AG08395 (cell line): ENCODE results near the gene AOC1.
"Not testable (repeated sequence)": the region's sequence is repeated elsewhere in the genome, so short reads cannot be mapped to it uniquely, and the experiment has no call there.

ENCODE experiments used
- DNase-seq: peaks from one replicate; pipeline ENCODE4 v3.0.0; 2012; ENCODE audit warnings: mixed read lengths, low spot score

AOC1 gene, protein sequence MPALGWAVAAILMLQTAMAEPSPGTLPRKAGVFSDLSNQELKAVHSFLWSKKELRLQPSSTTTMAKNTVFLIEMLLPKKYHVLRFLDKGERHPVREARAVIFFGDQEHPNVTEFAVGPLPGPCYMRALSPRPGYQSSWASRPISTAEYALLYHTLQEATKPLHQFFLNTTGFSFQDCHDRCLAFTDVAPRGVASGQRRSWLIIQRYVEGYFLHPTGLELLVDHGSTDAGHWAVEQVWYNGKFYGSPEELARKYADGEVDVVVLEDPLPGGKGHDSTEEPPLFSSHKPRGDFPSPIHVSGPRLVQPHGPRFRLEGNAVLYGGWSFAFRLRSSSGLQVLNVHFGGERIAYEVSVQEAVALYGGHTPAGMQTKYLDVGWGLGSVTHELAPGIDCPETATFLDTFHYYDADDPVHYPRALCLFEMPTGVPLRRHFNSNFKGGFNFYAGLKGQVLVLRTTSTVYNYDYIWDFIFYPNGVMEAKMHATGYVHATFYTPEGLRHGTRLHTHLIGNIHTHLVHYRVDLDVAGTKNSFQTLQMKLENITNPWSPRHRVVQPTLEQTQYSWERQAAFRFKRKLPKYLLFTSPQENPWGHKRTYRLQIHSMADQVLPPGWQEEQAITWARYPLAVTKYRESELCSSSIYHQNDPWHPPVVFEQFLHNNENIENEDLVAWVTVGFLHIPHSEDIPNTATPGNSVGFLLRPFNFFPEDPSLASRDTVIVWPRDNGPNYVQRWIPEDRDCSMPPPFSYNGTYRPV

GRCh38 chr7:150852371-150852905 is at the start of gene AOC1:
TSS of gene AOC1 (plus strand) at chr7:150852517. CDS start at chr7:150856471, 3,954 bp downstream.
- no peak for DNase-seq

GRCh38 chr7:150803161-150803860 is 49.0 kb upstream of the AOC1 start:
- DNase-seq = no peak

GRCh38 chr7:150804802-150805201 is 47.5 kb upstream of the AOC1 start:
- no peak for DNase-seq

- DNase-seq = no peak
Observed at GRCh38 chr7:150805864-150806263, 46.5 kb upstream of the AOC1 start.

DNA sequence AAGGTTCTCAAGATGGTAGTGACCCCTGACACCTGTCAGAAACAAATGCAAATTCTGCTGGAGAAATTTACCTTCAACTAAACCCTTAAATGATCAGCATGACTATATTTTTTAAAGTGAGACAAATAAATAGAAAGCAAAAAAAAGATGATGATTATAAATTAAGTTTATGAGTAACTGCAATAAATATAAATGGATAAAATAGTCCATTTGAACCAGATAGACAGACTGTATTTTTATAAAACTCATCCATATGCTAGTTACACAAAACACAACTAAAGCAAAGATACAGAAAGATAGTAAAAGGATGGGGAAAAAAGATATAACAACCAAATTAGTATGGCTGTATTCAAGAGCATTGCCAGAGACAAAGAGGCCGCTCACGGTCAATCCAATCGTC is 45.9 kb upstream of the AOC1 start:
- DNase-seq = no peak

DNA sequence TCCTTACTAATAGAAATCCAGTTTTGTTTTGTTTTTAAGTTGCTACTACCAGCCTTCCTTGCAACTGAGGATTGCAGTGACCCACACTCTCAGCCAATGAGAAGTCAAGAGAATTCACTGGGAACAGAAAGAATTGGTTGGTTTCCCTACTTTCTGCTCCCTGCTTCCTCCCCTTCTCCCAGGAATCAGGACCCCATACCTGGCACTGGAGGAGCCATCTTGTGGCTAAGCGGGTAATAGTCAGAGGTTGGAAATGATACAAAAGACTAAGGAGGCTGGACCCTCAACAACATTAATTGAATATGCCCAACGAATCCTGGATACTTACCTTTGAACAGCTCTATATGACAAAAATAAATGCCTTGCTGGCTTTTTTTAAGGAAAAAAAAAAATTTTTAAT is 45.5 kb upstream of the AOC1 start:
- no peak for DNase-seq

GRCh38 chr7:150807616-150808438 is 44.5 kb upstream of the AOC1 start:
- DNase-seq = not testable (repeated sequence)

DNA sequence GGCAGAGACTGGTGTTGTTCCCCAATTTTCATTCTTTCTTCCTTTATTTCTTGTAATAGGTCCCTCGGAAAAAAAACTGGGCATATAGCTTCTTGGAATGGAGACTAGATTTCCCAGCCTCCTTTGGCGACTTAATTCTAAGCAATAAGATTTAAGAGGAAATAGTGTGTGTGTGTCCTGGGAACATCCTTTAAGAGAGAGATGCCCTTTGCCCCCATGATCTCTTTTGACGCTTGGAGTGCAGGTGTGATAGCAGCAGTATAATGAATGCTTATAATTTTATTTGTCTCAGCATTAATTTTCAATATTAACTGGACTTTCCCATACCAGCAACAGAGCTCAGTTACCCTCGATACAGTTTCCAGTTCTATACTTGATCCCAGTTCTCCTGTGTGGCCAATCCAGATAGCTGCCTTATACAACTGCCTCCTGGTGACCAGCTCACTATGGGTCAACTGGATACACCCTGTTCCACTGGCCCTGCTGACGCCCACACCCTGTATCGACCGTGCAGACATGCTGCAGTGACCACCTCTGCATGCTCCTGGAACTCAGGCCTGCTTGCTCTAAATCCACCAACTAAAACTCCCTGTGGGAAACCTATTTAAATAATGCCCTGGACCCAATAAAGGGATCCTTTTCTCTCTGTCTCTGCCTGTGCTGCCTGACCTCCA is 37.9 kb upstream of the AOC1 start:
- DNase-seq = no peak

DNA sequence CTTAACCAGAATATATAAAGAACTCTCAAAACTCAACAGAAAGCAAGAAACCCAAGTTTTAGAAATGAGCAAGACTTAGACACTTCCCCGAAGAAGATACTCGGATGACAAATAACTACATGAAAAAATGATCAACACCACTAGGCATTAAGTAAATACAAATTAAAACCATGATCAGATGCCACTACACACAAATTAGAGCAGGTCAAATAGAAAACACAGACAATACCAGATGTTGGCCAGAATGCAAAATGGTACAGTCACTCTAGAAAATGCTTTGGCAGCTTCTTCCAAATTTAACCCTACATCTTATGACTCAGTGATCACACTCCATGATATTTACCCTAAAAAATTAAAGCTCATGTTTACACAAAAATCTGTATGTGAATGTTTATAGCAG is 33.3 kb upstream of the AOC1 start:
- DNase-seq = no peak

DNA sequence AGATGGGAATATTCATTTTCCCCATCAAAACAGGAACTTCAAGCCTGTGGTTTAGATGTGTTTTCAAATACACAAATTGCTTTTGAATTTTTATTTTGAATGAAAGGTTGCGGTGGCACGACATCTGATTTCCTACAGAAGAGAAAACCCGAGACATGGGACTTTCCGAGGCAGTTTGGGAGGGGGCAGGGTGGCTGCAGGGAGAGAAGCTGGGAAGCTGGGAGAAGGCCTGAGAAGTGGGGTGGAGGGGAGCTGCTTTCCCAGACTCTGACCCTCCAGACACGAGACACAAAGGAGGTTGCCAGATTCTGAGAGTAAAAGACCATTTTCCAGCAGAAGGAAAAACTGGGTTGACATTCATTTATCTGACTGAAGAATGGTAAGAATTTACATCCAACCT is 32.2 kb upstream of the AOC1 start:
- no peak for DNase-seq

DNA sequence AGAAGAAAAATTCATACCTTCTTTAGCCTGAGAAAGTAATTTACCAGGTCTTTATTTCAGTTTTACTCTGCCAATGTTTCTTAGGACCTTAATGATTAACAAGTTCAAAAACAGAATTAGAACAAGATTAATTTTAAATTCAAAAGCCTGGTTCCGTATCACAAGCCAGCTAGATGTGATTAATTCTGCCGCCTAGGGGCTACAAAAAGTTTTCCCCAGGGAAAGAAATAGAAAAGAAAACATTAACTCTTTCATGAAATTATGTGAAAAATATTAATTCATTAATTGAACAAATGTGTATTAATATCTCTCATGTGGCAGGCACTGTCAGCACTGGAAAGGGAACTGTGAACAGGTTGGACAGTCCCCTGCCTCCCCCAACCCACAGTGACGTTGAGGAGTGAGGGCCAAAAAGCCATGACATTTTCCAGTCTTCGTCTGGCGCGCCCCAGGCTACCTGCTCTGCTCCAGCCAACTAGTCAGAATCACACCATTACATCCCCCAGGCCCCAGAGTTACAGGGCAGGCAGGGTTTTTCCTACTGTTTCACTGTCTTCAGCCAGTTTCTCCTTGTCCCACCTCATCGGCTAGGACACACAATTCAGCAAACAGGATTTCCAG is 31.6 kb upstream of the AOC1 start:
- no peak for DNase-seq

- no peak for DNase-seq
Observed at GRCh38 chr7:150823043-150823442, 29.3 kb upstream of the AOC1 start.

DNA sequence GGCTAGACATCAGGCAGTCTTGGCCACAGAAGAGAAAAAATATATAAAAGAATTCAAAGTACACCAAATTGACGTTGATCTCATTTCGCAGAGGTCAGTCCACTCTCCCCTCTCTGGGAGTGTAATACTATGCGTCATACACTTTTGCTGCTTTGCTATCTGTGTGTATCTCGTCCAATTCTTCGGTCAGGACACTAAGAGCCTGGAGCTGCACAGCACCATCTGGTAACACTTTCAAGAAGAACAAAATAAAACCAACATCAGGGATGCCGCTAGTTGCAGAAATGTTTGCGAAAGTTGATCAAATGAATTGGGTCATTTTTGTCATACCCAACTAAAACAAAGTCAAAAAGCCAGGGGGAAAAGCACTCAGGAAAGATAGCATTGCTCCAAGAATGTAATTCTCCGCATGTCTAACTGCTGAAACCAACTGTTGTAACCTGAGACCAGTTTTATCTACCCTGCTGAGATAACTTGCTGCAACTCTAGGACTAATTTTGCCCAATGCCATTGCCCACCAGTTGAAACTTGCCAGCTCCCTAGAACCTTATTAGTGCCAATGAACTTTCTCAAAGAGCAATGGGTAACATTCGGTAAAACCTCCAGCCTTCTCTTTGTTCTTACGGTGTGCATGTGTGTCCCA is 28.7 kb upstream of the AOC1 start:
- DNase-seq = no peak

- DNase-seq = no peak
Observed at GRCh38 chr7:150824379-150825177, 27.7 kb upstream of the AOC1 start.

DNA sequence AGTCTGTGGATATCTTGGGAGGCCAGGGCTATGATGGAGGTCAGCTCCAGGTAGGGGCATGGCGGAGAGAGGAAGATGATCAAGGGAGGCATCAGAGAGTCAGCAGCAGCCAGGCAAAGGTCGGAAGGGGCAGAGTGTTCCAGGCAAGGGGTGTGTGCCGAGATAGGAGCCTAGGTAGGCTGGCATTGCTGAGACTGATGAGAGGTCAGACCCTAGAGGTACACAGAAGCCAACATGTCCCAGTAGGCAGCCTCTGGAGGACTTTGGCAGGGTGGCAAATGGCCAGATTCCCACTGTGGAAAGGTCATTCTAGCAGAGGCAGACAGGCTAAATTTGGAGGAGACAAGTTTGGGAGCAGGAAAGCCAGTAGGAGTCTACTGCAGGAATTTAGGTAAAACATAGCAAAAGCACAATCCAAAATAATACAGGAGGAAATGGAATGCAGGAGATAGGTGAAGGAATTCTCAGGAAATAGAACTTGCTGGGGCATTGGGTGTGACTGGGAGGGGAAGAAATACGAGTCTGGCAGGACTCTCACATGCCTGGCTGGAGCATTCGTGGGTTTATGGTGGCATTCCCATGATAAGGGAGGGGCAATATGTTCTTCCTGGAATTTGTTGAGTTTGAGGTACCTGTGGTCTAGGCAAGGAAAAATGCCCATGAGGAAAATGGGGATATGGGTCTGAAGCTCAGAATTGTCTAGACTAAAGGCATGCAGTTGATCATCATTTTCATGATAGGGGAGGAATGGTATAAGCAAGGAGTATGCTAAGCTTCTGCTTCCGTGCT is 26.1 kb upstream of the AOC1 start:
- no peak for DNase-seq

DNA sequence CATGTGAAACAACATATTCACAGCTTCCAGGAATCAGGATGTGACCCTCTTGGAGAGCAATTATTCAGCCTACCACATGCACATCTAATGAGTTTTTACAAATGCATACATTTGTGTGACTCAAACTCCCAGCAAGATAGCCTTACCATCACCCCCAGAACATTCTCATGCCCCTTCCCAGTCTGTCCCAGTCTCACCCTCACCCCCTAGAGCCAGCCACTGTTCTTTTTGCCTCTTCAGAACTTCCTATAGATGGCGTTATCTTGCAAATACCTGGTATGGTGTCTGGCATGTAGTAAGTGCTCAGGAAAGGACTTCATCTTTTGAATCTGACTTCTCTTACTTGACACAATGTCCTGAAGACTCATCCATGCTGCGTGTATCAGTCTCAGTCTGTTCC is 23.9 kb upstream of the AOC1 start:
- DNase-seq = no peak

GRCh38 chr7:150829426-150829825 is 22.9 kb upstream of the AOC1 start:
- no peak for DNase-seq

DNA sequence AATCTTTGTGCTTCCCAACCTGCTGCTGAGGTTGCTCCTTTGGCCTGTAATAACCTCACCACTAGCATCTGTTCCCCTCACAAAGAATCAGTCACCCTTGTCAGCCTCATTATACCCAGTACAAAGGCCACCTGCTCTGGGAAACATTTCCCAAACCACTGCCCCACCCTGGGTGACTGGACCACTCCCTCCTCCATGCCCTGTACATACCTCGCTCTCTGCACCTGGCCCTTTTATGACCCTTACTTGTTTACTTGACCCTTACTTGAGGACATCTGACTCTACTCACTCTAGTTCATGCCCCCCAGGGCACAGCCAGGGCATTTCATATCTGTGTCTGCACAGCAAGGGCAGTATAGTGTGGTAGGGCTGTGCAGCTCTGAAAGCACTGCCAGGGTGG is 21.4 kb upstream of the AOC1 start:
- no peak for DNase-seq
